OCI-LY1 (cell line): ENCODE measurements around the gene LTBP2.

ENCODE experiments used
- H2AFZ ChIP-seq: fragments of 200-600 bp; sonication (generic), shearing (Covaris generic); 2 replicates; pipeline ENCODE4 v1.6.0; 2014; ENCODE audit warnings: antibody characterized with exemption, mild to moderate bottlenecking, low read length
- H3F3A ChIP-seq: fragments of 200-600 bp; sonication (generic), shearing (Covaris generic); 2 replicates; pipeline ENCODE4 v1.6.0; 2014; ENCODE audit warnings: mild to moderate bottlenecking, antibody characterized with exemption, low read length, moderate library complexity; ENCODE audit not compliant: insufficient read depth
- H3K27ac ChIP-seq: fragments of 200-600 bp; sonication (generic); 2 replicates; pipeline ENCODE4 v1.5.1; 2014; ENCODE audit warnings: low read length, mixed run types, mild to moderate bottlenecking, low read depth; ENCODE audit not compliant: poor library complexity, severe bottlenecking
- H3K27me3 ChIP-seq: fragments of 200-600 bp; sonication (generic); 2 replicates; pipeline ENCODE4 v1.6.0; 2014; ENCODE audit warnings: antibody characterized with exemption, mild to moderate bottlenecking, low read length, moderate library complexity; ENCODE audit not compliant: insufficient read depth
- H3K36me3 ChIP-seq: fragments of 200-600 bp; sonication (generic); 2 replicates; pipeline ENCODE4 v1.6.1; 2014; ENCODE audit warnings: mild to moderate bottlenecking, antibody characterized with exemption, low read length, moderate library complexity, mixed read lengths; ENCODE audit not compliant: insufficient read depth
- H3K4me1 ChIP-seq: fragments of 200-600 bp; sonication (generic); 2 replicates; pipeline ENCODE4 v1.5.1; 2014; ENCODE audit warnings: mild to moderate bottlenecking, low read length, moderate library complexity; ENCODE audit not compliant: insufficient read depth, severe bottlenecking
- H3K4me2 ChIP-seq: fragments of 200-600 bp; sonication (generic), shearing (Covaris generic); 2 replicates; pipeline ENCODE4 v1.6.1; 2014; ENCODE audit warnings: low read length
- H3K4me3 ChIP-seq: fragments of 200-600 bp; sonication (generic); 2 replicates; pipeline ENCODE4 v1.5.1; 2014; ENCODE audit warnings: low read length, low read depth, mild to moderate bottlenecking, mixed read lengths; ENCODE audit not compliant: poor library complexity, severe bottlenecking
- H3K79me2 ChIP-seq: fragments of 200-600 bp; shearing (Covaris generic); 2 replicates; pipeline ENCODE4 v1.6.1; 2016; ENCODE audit warnings: mixed run types, low read length, mixed read lengths; ENCODE audit not compliant: insufficient read depth
- H3K9ac ChIP-seq: fragments of 200-600 bp; sonication (generic), shearing (Covaris generic); 2 replicates; pipeline ENCODE4 v1.6.1; 2014; ENCODE audit warnings: mild to moderate bottlenecking, low read length, mixed read lengths
- H3K9me2 ChIP-seq: fragments of 200-600 bp; sonication (generic), shearing (Covaris generic); 2 replicates; pipeline ENCODE4 v1.6.1; 2014; ENCODE audit warnings: low read depth, mild to moderate bottlenecking, low read length, mixed read lengths
- H3K9me3 ChIP-seq: fragments of 200-600 bp; shearing (Covaris generic); 2 replicates; pipeline ENCODE4 v1.6.1; 2014; ENCODE audit warnings: low read length, mixed read lengths
- H4K20me1 ChIP-seq: fragments of 200-600 bp; sonication (generic), shearing (Covaris generic); 2 replicates; pipeline ENCODE4 v1.6.0; 2016; ENCODE audit warnings: mild to moderate bottlenecking, low read length; ENCODE audit not compliant: insufficient read depth
- CTCF ChIP-seq: fragments of 200-600 bp; sonication (generic), shearing (Covaris generic); IDR thresholded peaks from 2 replicates; pipeline ENCODE4 v1.5.1; 2017; ENCODE audit warnings: mild to moderate bottlenecking, antibody characterized with exemption, low read length, moderate library complexity, mixed read lengths
- EZH2 ChIP-seq: fragments of 200-600 bp; sonication (generic), shearing (Covaris generic); IDR thresholded peaks from 2 replicates; pipeline ENCODE4 v1.8.0; 2017; ENCODE audit warnings: borderline replicate concordance, mixed run types, mild to moderate bottlenecking, antibody characterized with exemption, low read length, moderate library complexity, mixed read lengths

LTBP2 gene

GRCh38 chr14:74464785-74465184 lies 147.3 kb downstream of the LTBP2 start:
- H2AFZ ChIP-seq: no peak overlapping the region
- no peaks in the 10 kb centered on the region for H3K79me2 ChIP-seq
- H3K27me3 ChIP-seq: no peaks in the 10 kb centered on the region
- H3K4me3 ChIP-seq: no peak overlapping the region
- no peak overlapping the region for H3K27ac ChIP-seq
- no peak overlapping the region for H3K4me2 ChIP-seq
- H3K9me2 ChIP-seq: no peaks in the 10 kb centered on the region
- no peak overlapping the region for H3K9ac ChIP-seq
- H3K4me1 ChIP-seq: no peaks in the 10 kb centered on the region
- no peaks in the 10 kb centered on the region for H4K20me1 ChIP-seq
- H3K9me3 ChIP-seq: no peaks in the 10 kb centered on the region
- no peaks in the 10 kb centered on the region for H3K36me3 ChIP-seq
- TF ChIP-seq CTCF: no peak
- no peak for TF ChIP-seq EZH2
- H3F3A ChIP-seq: no peaks in the 10 kb centered on the region

- Histone ChIP-seq H3K4me1 (no peaks in the 10 kb centered on the region), H3K79me2 (no peaks in the 10 kb centered on the region), H3K9me2 (no peaks in the 10 kb centered on the region), H2AFZ (no peak overlapping the region), H3K27me3 (no peaks in the 10 kb centered on the region; the same call in 1 of the 2 replicates), H3K9ac (no peak overlapping the region), H4K20me1 (no peaks in the 10 kb centered on the region), H3K4me3 (no peak overlapping the region), H3K27ac (no peak overlapping the region), H3K4me2 (no peak overlapping the region), H3K36me3 (no peaks in the 10 kb centered on the region), H3K9me3 (no peaks in the 10 kb centered on the region), H3F3A (no peaks in the 10 kb centered on the region)
- no peak for TF ChIP-seq CTCF
- TF ChIP-seq EZH2: no peak
Measured at GRCh38 chr14:74463697-74464096, 148.3 kb downstream of the LTBP2 start.

- Histone ChIP-seq H3K27ac (no peak overlapping the region), H3K79me2 (no peaks in the 10 kb centered on the region), H2AFZ (no peak overlapping the region), H3K4me2 (no peak overlapping the region), H3K4me3 (no peak overlapping the region), H3K4me1 (no peaks in the 10 kb centered on the region), H3K9me2 (no peaks in the 10 kb centered on the region), H3K36me3 (no peaks in the 10 kb centered on the region), H4K20me1 (no peaks in the 10 kb centered on the region), H3F3A (no peaks in the 10 kb centered on the region), H3K9me3 (no peaks in the 10 kb centered on the region), H3K9ac (no peak overlapping the region), H3K27me3 (no peaks in the 10 kb centered on the region; the same call in 1 of the 2 replicates)
- TF ChIP-seq CTCF (no peak), EZH2 (no peak)
Measured at GRCh38 chr14:74462993-74463392, 149.0 kb downstream of the LTBP2 start.
